Mesenteric fat pad (tissue), 1 donor: ENCODE data around the gene COL4A6. TPM values are rescaled to one million over a fixed set of nuclear protein-coding genes. Genes with fewer than 3 reads are reported as not detected.

Experiments used
- DNase-seq: peaks from one replicate; pipeline ENCODE4 v3.0.0-alpha.2; 2020; ENCODE audit warnings: low spot score
- total RNA-seq: library from RNA; stranded (reverse); fragmentation: NEBNext Ultra II Directional; extraction: Animal tissue kit (Norgen Biotek cat#: 25700); gene quantifications from one replicate; pipeline ENCODE4 v1.2.1, GENCODE V29; 2021
- donor health status: DM: yes; HTN: yes; CAD: no.

COL4A6 gene
- total RNA-seq, 1 donor from 2014 or later = 0.16 TPM

GRCh38 chrX:108331126-108331909, 106.9 kb downstream of the COL4A6 start:
- no peak for DNase-seq

- no peak for DNase-seq
Measured at GRCh38 chrX:108323751-108324150, 114.5 kb downstream of the COL4A6 start.

GRCh38 chrX:108322234-108322633, 116.0 kb downstream of the COL4A6 start:
- no peak for DNase-seq

GRCh38 chrX:108316456-108316855, 121.8 kb downstream of the COL4A6 start:
- no peak for DNase-seq

GRCh38 chrX:108313669-108314068, 124.6 kb downstream of the COL4A6 start:
- DNase-seq = no peak

GRCh38 chrX:108312957-108313356, 125.3 kb downstream of the COL4A6 start:
- DNase-seq = no peak

GRCh38 chrX:108312011-108312410, 126.2 kb downstream of the COL4A6 start:
- no peak for DNase-seq

- no peak for DNase-seq
Measured at GRCh38 chrX:108310506-108310905, 127.7 kb downstream of the COL4A6 start.

- DNase-seq = no peak
Measured at GRCh38 chrX:108309144-108309543, 129.1 kb downstream of the COL4A6 start.

GRCh38 chrX:108307132-108308085, 130.8 kb downstream of the COL4A6 start:
- no peak for DNase-seq

GRCh38 chrX:108306086-108306485, 132.1 kb downstream of the COL4A6 start:
- DNase-seq = no peak

- DNase-seq = no peak
Measured at GRCh38 chrX:108304757-108305156, 133.5 kb downstream of the COL4A6 start.

- no peak for DNase-seq
Measured at GRCh38 chrX:108304210-108304609, 134.0 kb downstream of the COL4A6 start.

GRCh38 chrX:108303682-108304081, 134.5 kb downstream of the COL4A6 start:
- DNase-seq = no peak

- no peak for DNase-seq
Measured at GRCh38 chrX:108299704-108300103, 138.5 kb downstream of the COL4A6 start.

- DNase-seq = no peak
Measured at GRCh38 chrX:108299101-108299591, 139.1 kb downstream of the COL4A6 start.

- DNase-seq = no peak
Measured at GRCh38 chrX:108298165-108298602, 140.0 kb downstream of the COL4A6 start.

- DNase-seq = no peak
Measured at GRCh38 chrX:108297290-108297689, 140.9 kb downstream of the COL4A6 start.

GRCh38 chrX:108292053-108292452, 146.2 kb downstream of the COL4A6 start:
- DNase-seq = no peak

- no peak for DNase-seq
Measured at GRCh38 chrX:108285918-108286317, 152.3 kb downstream of the COL4A6 start.

- no peak for DNase-seq
Measured at GRCh38 chrX:108285356-108285755, 152.9 kb downstream of the COL4A6 start.

- DNase-seq = no peak
Measured at GRCh38 chrX:108275732-108276131, 162.5 kb downstream of the COL4A6 start.
